Measurements from ENCODE around the gene VWA5B2.
A peak's percentile ranks its signal among the peaks of the same experiment; 100 is the strongest.

The VWA5B2 gene

GRCh38 chr3:184249412-184250166 is 20.2 kb downstream of the VWA5B2 start, which contains the start of gene EEF1AKMT4:
EEF1AKMT4 (plus strand) TSS chr3:184249672; CDS start chr3:184249695, 23 bp downstream.
- DNase-seq (ENCODE audit: low read depth, low spot score): peak; percentile 92
- POLR2A ChIA-PET: no interaction called here
- CTCF ChIA-PET: interaction anchor here (0.6 to 3.9 kb wide), 75 partner anchors 9 to 365 kb away, joined by 3 to 48 read pairs (median 4); partner anchors contain the start of genes ABCF3, AP2M1, EIF2B5 and FAM131A
- peak; percentile 75 for TF ChIP-seq CTCF (IDR thresholded peaks at IDR 0.05; ENCODE audit: insufficient read depth, low read length, missing control alignments)
- peak within 1 kb of the TSS; percentile 87 for H3K4me3 ChIP-seq (ENCODE audit: low read depth, low read length)

DNA sequence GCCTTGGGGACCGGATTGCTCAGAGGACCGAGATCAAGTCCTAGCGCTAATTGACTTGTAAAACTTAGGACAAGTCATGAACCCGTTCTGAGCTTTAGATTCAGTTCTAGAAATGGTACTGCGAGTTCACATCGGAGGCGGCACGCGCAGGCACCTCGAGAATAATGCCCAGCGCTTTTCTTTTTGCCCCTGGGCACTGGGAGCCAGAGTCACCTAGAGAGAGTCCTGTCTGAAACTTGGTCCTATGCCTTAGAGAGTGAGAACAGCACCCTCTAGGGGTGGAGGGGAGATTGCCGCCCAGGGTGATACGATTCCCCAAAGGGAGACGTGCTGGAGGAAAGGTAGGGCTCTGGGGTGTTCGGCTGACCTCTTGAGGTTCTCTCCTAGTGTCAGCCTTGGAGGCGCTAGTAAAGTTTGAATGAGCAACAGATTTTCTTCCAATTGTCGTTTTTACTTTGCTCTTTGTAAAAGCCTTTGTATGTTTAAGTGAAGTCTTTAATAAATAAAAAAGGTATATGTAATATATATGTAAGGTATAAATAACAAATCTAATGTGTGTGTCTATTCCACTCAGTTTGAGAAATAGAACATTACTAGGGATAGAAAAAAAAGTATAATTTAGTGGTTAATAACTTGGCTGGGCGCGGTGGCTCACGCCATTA is 20.9 kb downstream of the VWA5B2 start:
- peak; percentile 94 for TF ChIP-seq CTCF (IDR thresholded peaks at IDR 0.05; ENCODE audit: insufficient read depth, low read length, missing control alignments)
- CTCF ChIA-PET: interaction anchor here (0.6 to 3.9 kb wide), 75 partner anchors 9 to 366 kb away, joined by 3 to 48 read pairs (median 4); partner anchors contain the start of genes ABCF3, AP2M1, EIF2B5 and FAM131A
- peak overlapping the region; percentile 87 for H3K4me3 ChIP-seq (ENCODE audit: low read depth, low read length)
- DNase-seq (ENCODE audit: low read depth, low spot score): peak; percentile 49
- POLR2A ChIA-PET: no interaction called here

GRCh38 chr3:184255291-184256039 is 26.1 kb downstream of the VWA5B2 start:
- no peak overlapping the region for H3K4me3 ChIP-seq (ENCODE audit: low read depth, low read length)
- no peak for TF ChIP-seq CTCF (IDR thresholded peaks at IDR 0.05; ENCODE audit: insufficient read depth, low read length, missing control alignments)
- ChIA-PET POLR2A (no interaction called here), CTCF (interaction anchor here (1.7 to 4.8 kb wide), 4 partner anchors 28 to 361 kb away, joined by 5 to 20 read pairs (median 8); no protein-coding TSS in a partner anchor)
- DNase-seq (ENCODE audit: low read depth, low spot score): no peak

DNA sequence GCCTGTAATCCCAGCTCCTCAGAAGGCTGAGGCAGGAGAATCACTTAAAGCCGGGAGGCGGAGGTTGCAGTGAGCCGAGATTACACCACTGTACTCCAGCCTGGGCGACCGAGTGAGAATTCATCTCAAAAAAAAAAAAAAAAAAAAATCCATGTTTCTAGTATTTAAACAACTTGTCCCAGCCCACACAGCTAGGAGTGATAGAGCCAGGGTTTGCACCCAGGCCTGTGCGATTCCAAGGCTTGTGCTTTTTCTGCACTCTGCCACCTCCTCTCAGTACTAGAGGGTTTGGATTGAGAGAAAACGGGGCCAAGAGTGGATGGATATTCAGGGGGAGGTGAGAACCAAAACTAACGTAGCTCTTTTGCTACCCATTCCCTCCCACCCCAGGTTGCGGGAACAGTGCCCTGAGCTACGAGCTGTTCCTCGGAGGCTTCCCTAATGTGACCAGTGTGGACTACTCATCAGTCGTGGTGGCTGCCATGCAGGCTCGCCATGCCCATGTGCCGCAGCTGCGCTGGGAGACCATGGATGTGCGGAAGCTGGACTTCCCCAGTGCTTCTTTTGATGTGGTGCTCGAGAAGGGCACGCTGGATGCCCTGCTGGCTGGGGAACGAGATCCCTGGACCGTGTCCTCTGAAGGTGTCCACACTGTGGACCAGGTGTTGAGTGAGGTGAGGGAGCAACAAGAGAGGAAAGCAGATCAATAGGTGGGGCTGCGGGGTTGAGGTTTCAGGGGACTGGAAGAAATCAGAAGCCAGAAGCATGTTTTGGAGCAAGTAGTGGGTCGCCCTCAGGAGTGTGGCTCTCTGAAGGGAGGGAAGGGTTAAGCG is 27.9 kb downstream of the VWA5B2 start:
- TF ChIP-seq CTCF (IDR thresholded peaks at IDR 0.05; ENCODE audit: insufficient read depth, low read length, missing control alignments): no peak
- ChIA-PET CTCF (interaction anchor here (1.0 to 3.7 kb wide), 3 partner anchors 7 to 30 kb away, joined by 3 to 48 read pairs (median 6); partner anchors contain the start of gene EEF1AKMT4), POLR2A (no interaction called here)
- H3K4me3 ChIP-seq (ENCODE audit: low read depth, low read length): no peak overlapping the region
- no peak for DNase-seq (ENCODE audit: low read depth, low spot score)

- no peak for TF ChIP-seq CTCF (IDR thresholded peaks at IDR 0.05; ENCODE audit: insufficient read depth, low read length, missing control alignments)
- DNase-seq (ENCODE audit: low read depth, low spot score): no peak
- ChIA-PET POLR2A (interaction anchor here (0.6 kb wide), 1 partner anchor 42 kb away, joined by 3 read pairs; no protein-coding TSS in a partner anchor), CTCF (interaction anchor here (1.0 to 3.7 kb wide), 3 partner anchors 8 to 364 kb away, joined by 3 to 48 read pairs (median 6); partner anchors contain the start of gene EEF1AKMT4)
- no peak overlapping the region for H3K4me3 ChIP-seq (ENCODE audit: low read depth, low read length)
Measured at GRCh38 chr3:184258926-184259325, 29.5 kb downstream of the VWA5B2 start.
